ENCODE results near the gene ARPC3.
"Not testable (repeated sequence)": the region's sequence is repeated elsewhere in the genome, so short reads cannot be mapped to it uniquely, and the experiment has no call there.

ARPC3 gene

GRCh38 chr12:110410086-110410485, 40.1 kb downstream of the ARPC3 start:
- not testable (repeated sequence) for DNase-seq

GRCh38 chr12:110405126-110405662, 44.9 kb downstream of the ARPC3 start:
- DNase-seq: not testable (repeated sequence)

- DNase-seq: peak; percentile 59
Observed at GRCh38 chr12:110403976-110404682, 46.0 kb downstream of the ARPC3 start.

- peak; percentile 76 for DNase-seq
Observed at GRCh38 chr12:110403146-110403975, 46.8 kb downstream of the ARPC3 start, which contains the start of gene ANAPC7. ANAPC7 (minus strand) TSS chr12:110403708; CDS start chr12:110403627, 81 bp downstream.

Measured in NCI-H1092 (cell line).